GM23338 (cell line): ENCODE measurements around the gene NAALADL2.

Source experiments
- CREB1 ChIP-seq: fragments of 250-450 bp; sonication (Bioruptor Pico); IDR thresholded peaks from 2 replicates; pipeline ENCODE4 v1.5.0; 2020; ENCODE audit warnings: low read depth, mild to moderate bottlenecking, moderate library complexity
- EZH2 ChIP-seq: fragments of 200-600 bp; sonication (generic); IDR thresholded peaks from one replicate; pipeline ENCODE4 v1.8.0; 2017; ENCODE audit warnings: antibody characterized with exemption, mild to moderate bottlenecking, low read depth; ENCODE audit not compliant: unreplicated experiment
- EZH2phosphoT487 ChIP-seq: fragments of 200-600 bp; sonication (generic); IDR thresholded peaks from one replicate; pipeline ENCODE4 v1.8.1; 2018; ENCODE audit warnings: antibody characterized with exemption; ENCODE audit not compliant: unreplicated experiment
- JUNB ChIP-seq: IDR thresholded peaks from one replicate; pipeline ENCODE4 v1.6.1; 2016; ENCODE audit warnings: antibody characterized with exemption; ENCODE audit not compliant: unreplicated experiment
- POLR2AphosphoS5 ChIP-seq: IDR thresholded peaks from 2 replicates; pipeline ENCODE4 v1.6.1; 2016; ENCODE audit warnings: antibody characterized with exemption, low read depth
- ZNF114 ChIP-seq: fragments of 250-450 bp; sonication (Bioruptor Pico); IDR thresholded peaks from 2 replicates; pipeline ENCODE4 v1.5.0; 2020; ENCODE audit warnings: mild to moderate bottlenecking, moderate library complexity
- ZNF331 ChIP-seq: fragments of 250-450 bp; sonication (Bioruptor Pico); IDR thresholded peaks from 2 replicates; pipeline ENCODE4 v1.5.0; 2020; ENCODE audit warnings: low read depth, mild to moderate bottlenecking, moderate library complexity
- TF ChIP-seq, protein P1 (sequence below): IDR thresholded peaks from one replicate; pipeline ENCODE4 v1.6.1; 2018; ENCODE audit warnings: antibody characterized with exemption; ENCODE audit not compliant: unreplicated experiment
- TF ChIP-seq, protein P2 (sequence below), 2 experiments: fragments of 200-600 bp in 1 of 2; sonication (generic) in 1 of 2; conservative IDR thresholded peaks; 2 replicates each; pipeline versions ENCODE4 v1.5.1 to v1.6.1; 2016 to 2017; ENCODE audit warnings: antibody characterized with exemption in 2 of 2, low read depth in 2 of 2, mild to moderate bottlenecking in 2 of 2, moderate library complexity in 1 of 2
- TF ChIP-seq, protein P3 (sequence below): IDR thresholded peaks from 2 replicates; pipeline ENCODE4 v1.6.1; 2016; ENCODE audit warnings: antibody characterized with exemption
- TF ChIP-seq, protein P4 (sequence below): fragments of 250-450 bp; sonication (Bioruptor Pico); IDR thresholded peaks from 2 replicates; pipeline ENCODE4 v1.5.0; 2020; ENCODE audit warnings: mild to moderate bottlenecking, moderate library complexity

DNA sequence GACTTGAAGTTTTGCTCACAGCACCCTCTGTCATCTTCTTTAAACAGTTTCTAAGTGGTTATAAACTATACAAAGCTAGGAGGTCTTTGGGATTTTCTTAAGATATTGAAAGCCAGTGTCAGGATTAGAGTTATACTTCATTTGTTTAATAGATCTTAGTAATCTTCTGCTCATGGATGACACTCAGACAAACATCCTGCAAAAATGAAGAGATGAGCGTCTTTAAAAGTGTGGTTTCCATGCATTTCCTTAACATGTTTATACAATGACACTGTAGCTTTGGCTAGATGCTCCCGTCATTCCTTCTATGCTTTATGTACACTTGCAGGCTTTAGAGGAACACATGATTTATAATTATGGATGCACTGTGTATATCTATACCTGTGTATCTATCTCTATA is 182.2 kb downstream of the NAALADL2 start:
- TF ChIP-seq, protein P1, sequence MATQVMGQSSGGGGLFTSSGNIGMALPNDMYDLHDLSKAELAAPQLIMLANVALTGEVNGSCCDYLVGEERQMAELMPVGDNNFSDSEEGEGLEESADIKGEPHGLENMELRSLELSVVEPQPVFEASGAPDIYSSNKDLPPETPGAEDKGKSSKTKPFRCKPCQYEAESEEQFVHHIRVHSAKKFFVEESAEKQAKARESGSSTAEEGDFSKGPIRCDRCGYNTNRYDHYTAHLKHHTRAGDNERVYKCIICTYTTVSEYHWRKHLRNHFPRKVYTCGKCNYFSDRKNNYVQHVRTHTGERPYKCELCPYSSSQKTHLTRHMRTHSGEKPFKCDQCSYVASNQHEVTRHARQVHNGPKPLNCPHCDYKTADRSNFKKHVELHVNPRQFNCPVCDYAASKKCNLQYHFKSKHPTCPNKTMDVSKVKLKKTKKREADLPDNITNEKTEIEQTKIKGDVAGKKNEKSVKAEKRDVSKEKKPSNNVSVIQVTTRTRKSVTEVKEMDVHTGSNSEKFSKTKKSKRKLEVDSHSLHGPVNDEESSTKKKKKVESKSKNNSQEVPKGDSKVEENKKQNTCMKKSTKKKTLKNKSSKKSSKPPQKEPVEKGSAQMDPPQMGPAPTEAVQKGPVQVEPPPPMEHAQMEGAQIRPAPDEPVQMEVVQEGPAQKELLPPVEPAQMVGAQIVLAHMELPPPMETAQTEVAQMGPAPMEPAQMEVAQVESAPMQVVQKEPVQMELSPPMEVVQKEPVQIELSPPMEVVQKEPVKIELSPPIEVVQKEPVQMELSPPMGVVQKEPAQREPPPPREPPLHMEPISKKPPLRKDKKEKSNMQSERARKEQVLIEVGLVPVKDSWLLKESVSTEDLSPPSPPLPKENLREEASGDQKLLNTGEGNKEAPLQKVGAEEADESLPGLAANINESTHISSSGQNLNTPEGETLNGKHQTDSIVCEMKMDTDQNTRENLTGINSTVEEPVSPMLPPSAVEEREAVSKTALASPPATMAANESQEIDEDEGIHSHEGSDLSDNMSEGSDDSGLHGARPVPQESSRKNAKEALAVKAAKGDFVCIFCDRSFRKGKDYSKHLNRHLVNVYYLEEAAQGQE = no peak
- TF ChIP-seq, protein P2, sequence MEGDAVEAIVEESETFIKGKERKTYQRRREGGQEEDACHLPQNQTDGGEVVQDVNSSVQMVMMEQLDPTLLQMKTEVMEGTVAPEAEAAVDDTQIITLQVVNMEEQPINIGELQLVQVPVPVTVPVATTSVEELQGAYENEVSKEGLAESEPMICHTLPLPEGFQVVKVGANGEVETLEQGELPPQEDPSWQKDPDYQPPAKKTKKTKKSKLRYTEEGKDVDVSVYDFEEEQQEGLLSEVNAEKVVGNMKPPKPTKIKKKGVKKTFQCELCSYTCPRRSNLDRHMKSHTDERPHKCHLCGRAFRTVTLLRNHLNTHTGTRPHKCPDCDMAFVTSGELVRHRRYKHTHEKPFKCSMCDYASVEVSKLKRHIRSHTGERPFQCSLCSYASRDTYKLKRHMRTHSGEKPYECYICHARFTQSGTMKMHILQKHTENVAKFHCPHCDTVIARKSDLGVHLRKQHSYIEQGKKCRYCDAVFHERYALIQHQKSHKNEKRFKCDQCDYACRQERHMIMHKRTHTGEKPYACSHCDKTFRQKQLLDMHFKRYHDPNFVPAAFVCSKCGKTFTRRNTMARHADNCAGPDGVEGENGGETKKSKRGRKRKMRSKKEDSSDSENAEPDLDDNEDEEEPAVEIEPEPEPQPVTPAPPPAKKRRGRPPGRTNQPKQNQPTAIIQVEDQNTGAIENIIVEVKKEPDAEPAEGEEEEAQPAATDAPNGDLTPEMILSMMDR (conservative IDR thresholded peaks at IDR 0.05; ENCODE audit: low read depth in 2 of 2) = no peak
- TF ChIP-seq POLR2AphosphoS5 = no peak
- TF ChIP-seq ZNF331 (CRISPR knock-in tag) = no peak
- no peak for TF ChIP-seq EZH2
- no peak for TF ChIP-seq EZH2phosphoT487
- no peak for TF ChIP-seq CREB1
- no peak for TF ChIP-seq JUNB
- TF ChIP-seq, protein P3, sequence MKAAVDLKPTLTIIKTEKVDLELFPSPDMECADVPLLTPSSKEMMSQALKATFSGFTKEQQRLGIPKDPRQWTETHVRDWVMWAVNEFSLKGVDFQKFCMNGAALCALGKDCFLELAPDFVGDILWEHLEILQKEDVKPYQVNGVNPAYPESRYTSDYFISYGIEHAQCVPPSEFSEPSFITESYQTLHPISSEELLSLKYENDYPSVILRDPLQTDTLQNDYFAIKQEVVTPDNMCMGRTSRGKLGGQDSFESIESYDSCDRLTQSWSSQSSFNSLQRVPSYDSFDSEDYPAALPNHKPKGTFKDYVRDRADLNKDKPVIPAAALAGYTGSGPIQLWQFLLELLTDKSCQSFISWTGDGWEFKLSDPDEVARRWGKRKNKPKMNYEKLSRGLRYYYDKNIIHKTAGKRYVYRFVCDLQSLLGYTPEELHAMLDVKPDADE = no peak
- TF ChIP-seq, protein P4, sequence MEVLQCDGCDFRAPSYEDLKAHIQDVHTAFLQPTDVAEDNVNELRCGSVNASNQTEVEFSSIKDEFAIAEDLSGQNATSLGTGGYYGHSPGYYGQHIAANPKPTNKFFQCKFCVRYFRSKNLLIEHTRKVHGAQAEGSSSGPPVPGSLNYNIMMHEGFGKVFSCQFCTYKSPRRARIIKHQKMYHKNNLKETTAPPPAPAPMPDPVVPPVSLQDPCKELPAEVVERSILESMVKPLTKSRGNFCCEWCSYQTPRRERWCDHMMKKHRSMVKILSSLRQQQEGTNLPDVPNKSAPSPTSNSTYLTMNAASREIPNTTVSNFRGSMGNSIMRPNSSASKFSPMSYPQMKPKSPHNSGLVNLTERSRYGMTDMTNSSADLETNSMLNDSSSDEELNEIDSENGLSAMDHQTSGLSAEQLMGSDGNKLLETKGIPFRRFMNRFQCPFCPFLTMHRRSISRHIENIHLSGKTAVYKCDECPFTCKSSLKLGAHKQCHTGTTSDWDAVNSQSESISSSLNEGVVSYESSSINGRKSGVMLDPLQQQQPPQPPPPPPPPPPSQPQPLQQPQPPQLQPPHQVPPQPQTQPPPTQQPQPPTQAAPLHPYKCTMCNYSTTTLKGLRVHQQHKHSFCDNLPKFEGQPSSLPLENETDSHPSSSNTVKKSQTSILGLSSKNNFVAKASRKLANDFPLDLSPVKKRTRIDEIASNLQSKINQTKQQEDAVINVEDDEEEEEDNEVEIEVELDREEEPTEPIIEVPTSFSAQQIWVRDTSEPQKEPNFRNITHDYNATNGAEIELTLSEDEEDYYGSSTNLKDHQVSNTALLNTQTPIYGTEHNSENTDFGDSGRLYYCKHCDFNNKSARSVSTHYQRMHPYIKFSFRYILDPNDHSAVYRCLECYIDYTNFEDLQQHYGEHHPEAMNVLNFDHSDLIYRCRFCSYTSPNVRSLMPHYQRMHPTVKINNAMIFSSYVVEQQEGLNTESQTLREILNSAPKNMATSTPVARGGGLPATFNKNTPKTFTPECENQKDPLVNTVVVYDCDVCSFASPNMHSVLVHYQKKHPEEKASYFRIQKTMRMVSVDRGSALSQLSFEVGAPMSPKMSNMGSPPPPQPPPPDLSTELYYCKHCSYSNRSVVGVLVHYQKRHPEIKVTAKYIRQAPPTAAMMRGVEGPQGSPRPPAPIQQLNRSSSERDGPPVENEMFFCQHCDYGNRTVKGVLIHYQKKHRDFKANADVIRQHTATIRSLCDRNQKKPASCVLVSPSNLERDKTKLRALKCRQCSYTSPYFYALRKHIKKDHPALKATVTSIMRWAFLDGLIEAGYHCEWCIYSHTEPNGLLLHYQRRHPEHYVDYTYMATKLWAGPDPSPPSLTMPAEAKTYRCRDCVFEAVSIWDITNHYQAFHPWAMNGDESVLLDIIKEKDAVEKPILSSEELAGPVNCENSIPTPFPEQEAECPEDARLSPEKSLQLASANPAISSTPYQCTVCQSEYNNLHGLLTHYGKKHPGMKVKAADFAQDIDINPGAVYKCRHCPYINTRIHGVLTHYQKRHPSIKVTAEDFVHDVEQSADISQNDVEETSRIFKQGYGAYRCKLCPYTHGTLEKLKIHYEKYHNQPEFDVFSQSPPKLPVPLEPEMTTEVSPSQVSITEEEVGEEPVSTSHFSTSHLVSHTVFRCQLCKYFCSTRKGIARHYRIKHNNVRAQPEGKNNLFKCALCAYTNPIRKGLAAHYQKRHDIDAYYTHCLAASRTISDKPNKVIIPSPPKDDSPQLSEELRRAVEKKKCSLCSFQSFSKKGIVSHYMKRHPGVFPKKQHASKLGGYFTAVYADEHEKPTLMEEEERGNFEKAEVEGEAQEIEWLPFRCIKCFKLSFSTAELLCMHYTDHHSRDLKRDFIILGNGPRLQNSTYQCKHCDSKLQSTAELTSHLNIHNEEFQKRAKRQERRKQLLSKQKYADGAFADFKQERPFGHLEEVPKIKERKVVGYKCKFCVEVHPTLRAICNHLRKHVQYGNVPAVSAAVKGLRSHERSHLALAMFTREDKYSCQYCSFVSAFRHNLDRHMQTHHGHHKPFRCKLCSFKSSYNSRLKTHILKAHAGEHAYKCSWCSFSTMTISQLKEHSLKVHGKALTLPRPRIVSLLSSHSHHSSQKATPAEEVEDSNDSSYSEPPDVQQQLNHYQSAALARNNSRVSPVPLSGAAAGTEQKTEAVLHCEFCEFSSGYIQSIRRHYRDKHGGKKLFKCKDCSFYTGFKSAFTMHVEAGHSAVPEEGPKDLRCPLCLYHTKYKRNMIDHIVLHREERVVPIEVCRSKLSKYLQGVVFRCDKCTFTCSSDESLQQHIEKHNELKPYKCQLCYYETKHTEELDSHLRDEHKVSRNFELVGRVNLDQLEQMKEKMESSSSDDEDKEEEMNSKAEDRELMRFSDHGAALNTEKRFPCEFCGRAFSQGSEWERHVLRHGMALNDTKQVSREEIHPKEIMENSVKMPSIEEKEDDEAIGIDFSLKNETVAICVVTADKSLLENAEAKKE (CRISPR knock-in tag) = no peak
- no peak for TF ChIP-seq ZNF114 (CRISPR knock-in tag)
